GM21825 (cell line): ENCODE measurements around the gene FIG4.
"Not testable (repeated sequence)": the region's sequence is repeated elsewhere in the genome, so short reads cannot be mapped to it uniquely, and the experiment has no call there.

Source experiments
- ATAC-seq: cut with Tn5 transposase; IDR thresholded peaks from one replicate; pipeline ENCODE4 v1.9.1; 2021; ENCODE audit warnings: mild to moderate bottlenecking, moderate library complexity; ENCODE audit not compliant: unreplicated experiment

FIG4 gene

DNA sequence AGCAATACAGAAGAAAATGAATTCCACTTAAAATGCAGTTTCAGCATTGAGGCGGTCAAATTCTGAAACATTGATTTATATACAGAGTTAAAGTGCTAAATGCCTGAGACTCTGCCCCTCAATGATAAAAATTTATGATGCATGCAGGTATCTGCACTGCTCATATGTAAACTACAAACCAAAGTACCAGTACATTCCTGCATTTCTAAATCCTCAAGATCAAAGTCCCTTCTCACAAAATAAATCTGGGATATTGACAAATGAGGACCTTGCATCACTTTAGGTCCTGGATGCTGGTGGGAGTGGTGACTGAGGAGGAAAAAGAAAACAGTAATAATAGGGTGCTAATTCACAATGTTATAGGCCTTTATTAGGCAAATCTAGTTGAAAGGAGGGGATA is 101.9 kb downstream of the FIG4 start:
- no peak for ATAC-seq

DNA sequence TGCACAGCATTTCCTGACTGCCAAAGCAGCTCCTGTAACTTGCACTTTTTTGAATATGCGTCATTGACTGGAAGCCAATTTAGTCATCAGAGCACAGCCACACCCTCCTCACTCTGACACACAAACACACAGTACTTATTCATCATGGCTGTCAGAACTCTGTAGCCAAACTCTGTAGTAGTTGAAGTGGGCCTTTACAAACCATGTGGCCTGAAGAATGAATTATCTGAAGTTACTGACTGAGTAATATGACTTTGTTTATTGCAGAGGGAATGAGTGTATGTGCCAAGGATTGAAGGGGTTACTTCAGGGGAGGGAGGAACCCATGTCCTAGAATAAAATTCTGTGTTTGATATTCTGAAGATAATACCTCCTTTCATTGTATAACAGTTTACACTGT is 102.7 kb downstream of the FIG4 start:
- ATAC-seq, result no peak

DNA sequence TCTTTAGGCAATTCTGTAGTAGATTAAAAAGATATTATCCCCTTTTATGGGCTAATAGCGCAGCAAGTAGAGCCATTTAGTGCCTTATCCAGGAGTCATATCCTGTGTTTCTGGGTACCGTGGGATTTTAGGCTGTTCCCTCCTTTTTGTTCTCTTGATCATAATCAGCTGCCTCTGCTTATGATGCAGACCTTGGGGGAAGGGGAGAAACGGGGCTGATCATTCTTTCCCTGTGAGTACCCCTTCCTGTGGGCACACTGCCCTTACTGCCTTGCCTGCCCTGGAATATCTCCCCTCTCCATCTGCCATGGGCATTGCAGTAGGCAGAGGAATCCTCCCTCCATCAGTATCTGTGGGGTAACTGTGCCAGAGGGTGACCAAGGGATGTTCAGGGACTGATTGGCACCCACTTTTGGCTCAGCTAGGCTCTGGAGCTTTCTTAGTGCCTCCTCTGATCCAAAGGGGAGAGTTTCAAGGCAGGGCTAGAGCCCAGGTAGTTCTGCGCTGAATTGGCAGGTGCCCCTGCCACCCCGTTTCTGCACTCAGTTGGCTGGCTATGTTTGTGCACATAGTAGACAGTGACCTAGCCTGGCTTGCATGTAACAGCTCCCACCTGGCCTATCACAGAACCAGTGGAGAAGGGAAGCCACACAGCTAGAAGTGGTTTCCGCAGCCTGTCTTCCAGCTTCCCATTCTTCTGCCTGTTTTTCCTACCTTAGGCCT is 103.3 kb downstream of the FIG4 start:
- ATAC-seq, result no peak

DNA sequence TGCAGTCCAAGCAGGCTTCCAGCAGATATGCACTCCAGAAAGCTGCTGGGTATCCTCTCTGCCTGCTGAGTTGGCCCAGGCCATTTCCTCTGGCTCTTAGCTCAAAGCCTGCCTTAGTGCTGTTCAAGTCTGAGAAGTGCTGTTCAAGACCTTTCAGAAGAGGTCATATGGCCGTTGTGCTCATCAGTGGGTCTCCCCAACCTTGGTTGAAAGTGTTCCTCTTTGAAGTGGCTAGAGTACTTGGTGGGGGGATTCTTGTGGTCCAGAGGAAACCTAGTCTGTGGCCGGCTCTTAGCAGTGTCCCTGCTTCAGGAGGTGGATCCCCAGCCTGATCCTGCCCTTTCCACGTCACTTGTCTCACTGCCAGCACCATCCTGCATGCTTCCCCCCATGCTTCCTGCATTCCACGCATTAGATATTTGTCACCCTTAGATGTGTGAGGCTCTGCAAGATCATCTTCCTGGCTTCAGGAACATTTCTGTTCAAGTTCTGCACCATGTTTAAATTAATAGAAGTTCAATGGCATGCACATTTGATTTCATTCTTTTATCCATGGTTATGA is 105.0 kb downstream of the FIG4 start:
- ATAC-seq, result no peak

DNA sequence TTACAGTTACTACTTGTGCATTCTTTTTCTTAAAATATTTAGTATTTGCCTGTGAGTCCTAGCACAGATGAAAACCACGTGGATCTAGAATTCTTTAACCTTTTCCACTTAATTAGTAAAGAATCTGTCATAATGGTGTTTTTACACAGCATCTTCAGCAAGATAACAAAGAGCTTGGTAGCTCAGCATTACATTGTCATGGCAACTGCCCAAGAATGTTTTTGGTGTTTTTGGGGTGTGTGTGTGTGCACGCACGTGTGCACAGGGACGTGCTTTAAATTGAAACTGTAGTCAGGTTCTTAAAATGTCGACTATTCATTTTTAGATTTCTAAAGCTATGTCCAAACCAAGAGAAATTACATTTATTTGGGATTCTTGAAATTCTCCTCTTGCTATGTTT is 108.0 kb downstream of the FIG4 start:
- no peak for ATAC-seq

DNA sequence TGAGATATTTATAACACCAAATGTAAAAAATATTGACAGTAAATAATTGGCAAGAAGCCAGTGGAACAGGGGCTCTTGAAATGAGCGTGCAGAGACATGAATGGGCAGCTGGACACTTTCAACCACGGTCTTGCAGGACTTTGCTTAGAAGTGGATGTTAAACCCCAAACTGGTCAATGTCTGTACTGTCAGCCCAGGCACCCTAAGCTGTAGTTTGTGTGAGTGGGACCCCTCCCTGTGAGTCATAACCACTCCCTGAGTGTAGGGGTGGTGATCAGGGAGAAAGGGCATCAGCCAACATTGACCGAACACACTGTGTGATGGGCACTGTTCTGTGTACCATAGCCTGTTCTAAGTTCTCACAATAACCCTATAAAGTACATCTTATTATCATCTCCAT is 108.6 kb downstream of the FIG4 start:
- ATAC-seq, result no peak

DNA sequence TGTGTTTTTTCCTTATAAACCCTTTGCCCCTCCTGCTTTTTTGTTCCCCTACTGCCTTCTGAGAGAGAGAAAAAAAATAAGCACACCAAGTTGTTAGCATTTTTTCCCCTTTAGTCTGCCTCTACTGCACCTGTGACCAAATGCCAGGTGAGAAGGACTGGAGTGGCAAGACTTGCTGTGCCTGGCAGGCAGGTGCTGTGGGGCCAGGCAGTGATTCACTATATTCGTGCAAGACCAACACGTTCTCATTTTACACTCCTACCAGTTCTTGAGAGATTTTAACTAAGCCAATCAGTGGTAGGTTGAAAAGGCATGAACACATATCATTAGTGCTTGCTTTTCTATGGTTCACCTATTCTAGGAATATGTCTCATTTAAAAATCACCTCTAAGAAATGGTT is 109.7 kb downstream of the FIG4 start:
- ATAC-seq, result no peak

DNA sequence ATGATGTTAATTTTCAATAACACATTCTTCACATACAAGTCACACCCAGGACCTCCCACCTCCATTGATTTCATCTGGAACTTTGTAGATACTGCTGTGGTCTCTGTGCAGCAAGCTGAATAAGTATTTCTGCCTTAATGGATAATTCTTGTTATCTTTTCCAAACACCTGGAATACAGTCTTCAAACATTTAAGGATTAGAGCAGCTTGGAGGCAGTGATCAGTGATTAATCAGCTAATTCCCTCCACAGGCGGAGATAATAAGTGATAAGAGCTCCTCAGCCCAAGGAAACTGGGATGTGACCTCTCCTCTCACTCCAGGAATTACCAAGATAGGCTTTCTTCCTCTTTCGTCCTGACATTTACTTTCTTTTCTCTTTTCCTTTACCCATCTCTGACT is 110.7 kb downstream of the FIG4 start:
- ATAC-seq, result no peak

DNA sequence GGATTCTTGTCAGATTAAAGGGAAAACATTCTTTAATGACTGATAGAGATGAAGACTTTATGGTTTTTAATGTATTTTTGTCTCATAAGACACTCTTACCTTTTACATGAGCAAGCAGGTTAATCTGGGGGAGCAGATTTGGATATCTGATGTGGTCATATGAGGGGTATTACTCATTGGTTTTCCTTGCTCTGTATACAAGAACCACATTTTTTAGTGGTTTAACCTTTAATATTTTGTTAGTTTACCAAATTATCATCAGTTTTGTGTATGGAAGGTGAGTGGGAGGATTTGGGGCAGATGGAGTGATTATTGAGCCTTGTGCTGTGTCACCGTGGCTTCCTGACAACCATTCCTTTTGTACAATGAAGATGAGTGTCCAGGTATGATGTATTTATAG is 112.9 kb downstream of the FIG4 start:
- no peak for ATAC-seq

DNA sequence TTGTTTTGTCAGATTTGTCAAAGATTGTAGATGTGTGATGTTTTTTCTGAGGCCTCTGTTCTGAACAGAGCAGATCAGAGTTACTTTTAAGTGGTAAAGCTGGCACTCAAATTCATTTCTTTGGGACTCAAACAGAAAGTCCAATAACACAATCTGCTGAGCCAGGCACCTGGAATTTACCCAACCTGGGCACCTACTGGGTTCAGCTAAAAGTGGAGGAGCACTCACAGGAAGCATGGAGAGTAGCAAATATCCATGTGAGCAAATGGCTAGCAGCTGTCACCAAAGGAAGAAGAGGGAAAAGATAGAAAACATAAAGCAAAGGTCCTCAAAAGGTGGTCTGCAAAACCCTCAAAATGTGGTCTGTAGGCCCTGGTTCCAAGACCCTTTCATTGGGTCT is 116.8 kb downstream of the FIG4 start:
- ATAC-seq, result no peak

DNA sequence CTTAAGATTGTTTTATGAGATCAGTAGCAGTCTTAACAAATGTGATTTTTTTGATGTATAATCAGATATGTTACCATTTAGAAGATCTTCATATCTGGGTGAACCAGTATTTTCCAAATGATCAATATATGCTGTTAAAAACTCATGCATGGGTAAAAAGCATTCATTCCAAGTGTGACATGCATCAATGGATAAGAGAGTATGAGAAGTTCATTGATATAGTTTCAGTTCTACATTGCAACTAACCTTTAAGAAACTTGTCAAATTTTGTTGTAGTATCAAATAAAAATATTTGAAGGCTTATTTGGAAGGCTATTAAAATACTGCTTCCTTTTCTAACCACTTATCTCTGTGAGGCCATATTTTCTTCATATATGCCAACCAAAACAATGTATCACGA is 117.7 kb downstream of the FIG4 start:
- ATAC-seq, result no peak

DNA sequence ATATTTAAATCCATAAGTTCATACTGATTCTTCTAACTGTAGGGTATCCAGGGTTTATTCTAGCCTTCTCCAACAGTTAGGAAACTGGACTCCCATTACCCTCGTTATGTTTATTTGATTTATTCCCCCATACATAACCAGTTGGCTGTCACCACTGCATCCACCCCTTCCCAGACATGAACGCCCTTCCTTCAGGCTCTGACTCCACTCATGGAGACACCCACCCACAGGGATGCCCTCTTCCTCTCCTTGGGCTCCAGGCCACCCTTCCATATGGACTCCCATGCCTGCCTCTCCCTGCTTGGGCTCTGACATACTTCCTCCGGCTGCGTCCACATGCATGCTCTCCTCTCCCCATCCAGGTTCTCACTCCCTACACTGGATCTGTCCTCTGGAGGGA is 124.0 kb downstream of the FIG4 start:
- no peak for ATAC-seq

DNA sequence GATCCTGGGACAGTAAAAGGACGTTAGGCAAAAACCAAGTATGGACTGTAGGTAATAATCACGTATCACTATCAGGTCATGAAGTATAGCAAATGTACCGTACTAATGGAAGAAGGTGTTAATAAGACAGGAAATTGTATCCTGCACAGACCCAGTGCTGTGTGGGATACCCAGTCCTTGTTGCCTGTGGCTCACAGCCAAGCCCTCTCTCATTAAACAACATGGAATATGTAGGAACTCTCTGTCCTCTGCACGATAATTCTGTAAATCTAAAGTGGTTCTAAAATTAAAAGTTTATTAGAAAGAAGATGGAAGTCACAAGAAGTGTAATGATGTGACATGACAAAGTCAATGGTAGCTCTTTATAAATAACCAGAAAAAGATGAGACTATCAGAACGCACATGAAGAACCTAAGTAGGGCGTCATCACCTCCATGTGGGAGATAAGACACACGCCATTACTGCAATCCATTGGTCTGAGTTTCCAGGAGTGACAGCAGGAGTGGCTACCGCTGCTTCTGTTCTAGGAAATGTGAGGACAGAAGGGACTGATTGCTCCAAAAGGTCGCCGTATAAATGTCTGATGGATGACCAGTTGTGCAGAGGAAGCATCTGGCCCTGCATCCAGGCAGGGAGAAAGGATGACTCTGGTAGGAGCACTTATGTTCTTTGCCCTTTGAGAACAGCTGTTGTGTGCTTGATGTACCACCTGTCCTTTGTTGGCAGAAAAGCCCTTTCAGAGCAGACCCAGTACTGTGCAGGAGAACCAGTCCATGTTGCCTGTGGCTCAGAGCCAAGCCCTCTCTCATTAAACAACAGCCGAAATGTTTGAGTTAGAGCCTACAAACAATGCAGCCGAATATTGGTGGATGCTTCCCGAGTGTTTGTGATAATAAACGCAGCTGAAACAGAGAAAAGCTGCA is 125.6 kb downstream of the FIG4 start:
- ATAC-seq, result no peak

DNA sequence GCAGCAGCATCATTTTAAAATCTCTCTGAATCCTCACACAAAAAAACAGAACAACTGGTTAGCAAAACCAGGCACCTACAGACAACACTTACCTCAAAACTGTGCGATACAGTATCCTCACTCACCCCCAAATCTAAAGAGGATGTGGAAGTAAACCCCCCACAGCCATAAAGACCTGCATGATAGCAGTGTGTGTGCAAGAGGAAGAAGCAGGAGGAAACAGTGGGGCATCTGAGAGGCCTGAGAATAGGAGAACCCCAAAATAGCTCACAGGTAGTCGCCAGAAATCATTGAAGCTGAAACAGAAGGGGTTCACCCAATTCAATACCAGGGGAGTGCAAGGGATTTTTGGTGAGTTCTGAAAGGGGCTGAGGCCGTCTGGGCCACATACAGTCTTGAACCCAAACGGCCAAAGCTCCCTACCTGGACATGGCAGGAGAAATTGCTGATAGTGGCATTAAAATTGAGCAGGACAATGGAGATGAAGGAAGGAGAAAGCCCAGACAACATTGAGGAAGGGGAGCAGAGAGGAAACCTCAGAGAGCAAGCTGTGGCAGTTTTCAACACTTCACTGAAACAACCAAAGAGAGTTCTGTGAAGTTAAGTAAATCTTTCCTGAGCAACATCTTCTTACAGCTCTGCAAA is 129.7 kb downstream of the FIG4 start:
- peak; percentile 88 for ATAC-seq

DNA sequence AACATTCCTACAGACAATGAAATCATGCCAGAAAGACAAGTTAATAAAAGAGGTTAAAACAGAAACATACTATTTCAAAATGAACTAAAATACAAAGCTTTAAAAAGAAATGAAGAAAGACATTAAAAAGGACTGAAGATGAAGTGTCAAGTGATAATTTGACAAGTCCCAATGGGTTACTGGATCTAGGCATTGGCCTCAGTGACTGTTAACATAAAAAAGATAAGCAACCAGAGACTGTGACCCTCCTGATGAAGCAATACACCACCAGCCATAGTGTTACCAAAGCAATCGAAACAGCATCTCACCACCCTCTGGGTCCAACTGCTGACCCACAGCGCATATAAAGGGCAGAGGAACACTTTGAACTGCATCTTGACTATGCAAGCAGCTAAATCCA is 130.3 kb downstream of the FIG4 start:
- ATAC-seq, result no peak

DNA sequence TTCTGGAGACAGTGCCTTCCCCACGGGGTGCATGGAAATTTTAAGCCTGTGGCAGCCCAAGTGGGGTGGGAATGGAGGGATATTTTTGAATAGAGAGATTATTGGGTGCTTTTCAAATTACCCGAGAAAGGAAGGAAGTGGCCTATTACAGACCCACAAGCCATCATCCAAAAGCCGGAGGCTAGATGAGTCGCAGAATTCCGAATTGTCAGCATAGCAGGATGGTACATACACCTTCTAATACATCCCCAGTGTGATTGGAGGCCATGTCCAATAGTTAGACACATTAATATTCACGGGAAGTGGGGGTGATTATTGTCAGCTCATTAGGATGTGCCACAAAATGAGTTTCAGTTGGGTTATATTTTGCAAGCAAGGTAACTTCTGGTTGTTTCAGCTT is 133.0 kb downstream of the FIG4 start:
- ATAC-seq, result no peak

DNA sequence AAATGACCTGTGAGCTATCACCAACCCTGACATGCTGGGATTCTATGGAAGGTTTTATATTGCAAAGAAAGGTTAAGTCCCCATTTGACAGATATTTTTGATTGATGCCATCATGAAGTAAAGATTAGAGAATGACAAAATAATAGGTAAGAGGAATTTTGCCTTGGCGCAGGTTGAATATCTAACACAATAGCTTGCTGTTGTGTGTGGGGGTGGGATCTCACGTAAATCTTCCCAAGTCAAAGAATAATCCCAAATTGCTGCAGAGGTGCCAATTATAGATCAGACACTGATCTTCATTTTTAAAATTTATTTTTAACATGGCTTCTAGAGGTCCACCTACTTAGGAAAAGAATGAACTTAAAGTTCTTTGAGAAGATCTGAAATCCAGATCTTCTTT is 135.5 kb downstream of the FIG4 start:
- no peak for ATAC-seq

DNA sequence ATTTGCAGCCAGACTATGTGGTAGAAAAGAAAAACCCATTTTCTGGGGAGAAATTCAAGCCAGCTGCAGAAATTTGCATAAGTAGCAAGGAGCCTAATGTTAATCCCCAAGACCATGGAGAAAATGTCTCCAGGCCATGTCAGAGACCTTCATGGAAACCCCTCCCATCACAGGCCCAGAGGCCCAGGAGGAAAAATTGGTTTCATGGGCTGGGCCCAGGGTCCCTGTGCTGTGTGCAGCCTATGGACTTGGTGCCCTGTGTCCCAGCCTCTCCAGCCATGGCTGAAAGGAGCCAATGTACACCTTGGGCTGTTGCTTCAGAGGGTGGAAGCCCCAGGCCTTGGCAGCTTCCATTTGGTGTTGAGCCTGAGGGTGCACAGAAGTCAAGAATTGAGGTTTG is 140.3 kb downstream of the FIG4 start:
- not testable (repeated sequence) for ATAC-seq

DNA sequence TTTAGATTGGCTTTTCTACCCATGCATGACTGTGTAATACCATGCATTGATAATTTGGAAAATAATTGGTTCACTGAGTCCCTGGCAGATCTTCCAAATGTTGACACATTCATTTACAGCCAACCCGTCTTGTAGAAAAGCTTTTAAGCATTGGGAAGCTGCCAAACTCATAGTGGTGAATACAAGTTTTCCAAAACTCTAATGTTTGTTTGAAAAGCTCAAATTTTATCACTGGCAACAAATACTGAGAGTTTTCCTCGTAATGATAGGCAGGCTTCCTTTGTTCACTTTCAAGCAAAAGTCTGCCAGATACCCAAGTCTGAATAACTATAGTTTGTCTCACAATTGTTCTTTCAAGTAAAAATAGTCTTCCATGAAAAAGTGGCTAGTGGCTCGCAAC is 143.0 kb downstream of the FIG4 start:
- ATAC-seq, result no peak

DNA sequence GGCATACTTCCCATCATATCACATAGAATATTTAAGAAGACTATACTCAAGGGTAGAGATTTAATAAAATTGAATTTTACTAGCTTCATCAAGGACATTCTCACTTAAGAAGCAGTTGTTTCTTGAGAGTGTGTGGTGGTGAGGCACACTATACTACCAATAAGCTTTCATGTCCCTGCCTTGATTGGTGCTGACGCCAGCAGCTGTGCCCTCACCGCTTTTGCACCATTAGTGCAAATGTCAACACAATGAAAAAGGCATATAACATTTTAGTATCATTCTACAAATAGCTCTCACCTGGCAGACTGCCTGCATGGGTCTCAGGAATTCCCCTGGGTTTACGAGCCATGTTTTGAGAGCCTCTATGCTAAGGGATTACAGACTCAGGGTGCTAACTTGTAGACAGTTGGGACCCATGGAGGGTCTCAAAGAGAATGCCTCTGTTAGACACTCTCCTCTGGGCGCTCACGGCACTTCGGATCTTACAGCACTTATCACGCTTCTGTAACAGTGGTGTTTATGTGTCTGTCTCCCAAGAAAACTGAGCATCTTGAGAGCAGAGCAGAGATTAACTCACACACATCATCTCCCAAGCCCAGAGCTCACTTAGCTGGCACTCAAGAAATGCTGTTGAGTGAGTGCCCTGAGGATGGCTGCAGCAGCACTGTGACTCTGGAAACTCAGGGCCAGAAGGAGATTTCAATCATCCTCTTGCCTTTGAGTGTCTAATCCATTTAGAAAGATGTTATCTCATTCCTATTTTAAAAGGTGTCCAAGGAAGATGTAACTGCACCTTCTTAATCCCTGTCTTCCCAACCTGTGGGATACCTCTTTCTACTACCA is 143.7 kb downstream of the FIG4 start:
- ATAC-seq, result no peak

DNA sequence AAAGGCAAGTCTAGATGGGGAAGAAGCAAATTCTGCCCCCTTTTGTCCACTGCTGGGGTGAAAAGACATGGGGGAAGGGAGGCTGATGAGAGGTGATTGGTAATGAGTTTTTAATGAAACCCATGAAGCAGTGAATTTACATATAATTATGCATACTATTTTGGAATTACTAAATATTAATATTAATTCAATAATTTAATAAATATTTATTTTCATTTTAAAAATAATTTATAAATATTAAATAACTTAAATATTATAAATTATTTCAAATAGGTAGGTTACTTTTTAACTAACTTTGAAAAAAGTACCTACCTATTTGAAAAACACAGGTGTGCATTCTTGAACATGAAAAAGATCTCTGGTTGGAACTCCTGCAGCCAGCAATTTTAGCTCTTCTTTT is 148.9 kb downstream of the FIG4 start:
- ATAC-seq, result no peak
